SK-N-MC (cell line): Measurements from ENCODE around the gene PTPN1.

Experiments
- EZH2 ChIP-seq: fragments of 200-600 bp; sonication (generic); IDR thresholded peaks from one replicate; pipeline ENCODE4 v1.6.1; 2017; ENCODE audit warnings: antibody characterized with exemption
- FOXP2 ChIP-seq: optimal IDR thresholded peaks from 2 replicates; pipeline ENCODE3; 2011; ENCODE audit warnings: mild to moderate bottlenecking, moderate library complexity; ENCODE audit not compliant: insufficient read depth; ENCODE audit errors: extremely low read length, control extremely low read depth
- POLR2AphosphoS5 ChIP-seq: IDR thresholded peaks from 2 replicates; pipeline ENCODE4 v1.6.1; 2012; ENCODE audit warnings: mild to moderate bottlenecking, low read depth, low read length, borderline replicate concordance

- TF ChIP-seq POLR2AphosphoS5, result no peak
- no peak for TF ChIP-seq EZH2
- no peak for TF ChIP-seq FOXP2
These were observed 91.6 kb downstream of the PTPN1 start for GRCh38 chr20:50601511-50602431.
